ENCODE results near the gene C1RL. TPM values are rescaled to one million over a fixed set of nuclear protein-coding genes. Genes with fewer than 3 reads are reported as not detected.
A peak's percentile ranks its signal among the peaks of the same experiment; 100 is the strongest.
"Not testable (repeated sequence)": the region's sequence is repeated elsewhere in the genome, so short reads cannot be mapped to it uniquely, and the experiment has no call there.

C1RL gene
- polyA plus RNA-seq, 12 donors = 8.6 to 38.7 (median 12.8) TPM; not detected in 1

GRCh38 chr12:7117670-7118069 is 8.7 kb upstream of the C1RL start:
- no peak for DNase-seq

GRCh38 chr12:7116916-7117315 is 7.9 kb upstream of the C1RL start:
- DNase-seq = no peak

- DNase-seq = no peak
These were observed 7.2 kb upstream of the C1RL start for GRCh38 chr12:7116196-7116595.

DNA sequence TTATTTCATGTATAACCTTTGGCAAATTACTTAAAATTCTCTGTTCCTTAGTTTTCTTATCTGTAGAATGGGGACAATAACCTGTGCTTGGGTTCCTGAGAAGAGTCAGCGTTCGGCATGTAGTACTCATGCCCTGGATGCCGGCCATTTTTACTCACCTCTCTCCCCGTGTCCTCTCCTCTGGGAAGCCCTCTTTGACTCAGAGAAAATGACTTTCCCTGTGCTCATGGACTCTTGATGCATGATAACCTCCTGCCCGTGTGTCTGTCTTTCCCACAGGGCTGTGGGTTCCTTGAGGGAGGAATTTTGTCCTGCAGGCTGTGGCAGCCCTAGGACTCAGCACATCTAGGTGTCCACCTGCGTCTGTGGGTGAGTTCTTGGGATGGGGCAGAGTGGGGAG is 5.8 kb upstream of the C1RL start:
- no peak for DNase-seq

- no peak for DNase-seq
These were observed 5.0 kb upstream of the C1RL start for GRCh38 chr12:7114008-7114407.

GRCh38 chr12:7113389-7113871 is 4.4 kb upstream of the C1RL start:
- peak; percentile 56 for DNase-seq

DNA sequence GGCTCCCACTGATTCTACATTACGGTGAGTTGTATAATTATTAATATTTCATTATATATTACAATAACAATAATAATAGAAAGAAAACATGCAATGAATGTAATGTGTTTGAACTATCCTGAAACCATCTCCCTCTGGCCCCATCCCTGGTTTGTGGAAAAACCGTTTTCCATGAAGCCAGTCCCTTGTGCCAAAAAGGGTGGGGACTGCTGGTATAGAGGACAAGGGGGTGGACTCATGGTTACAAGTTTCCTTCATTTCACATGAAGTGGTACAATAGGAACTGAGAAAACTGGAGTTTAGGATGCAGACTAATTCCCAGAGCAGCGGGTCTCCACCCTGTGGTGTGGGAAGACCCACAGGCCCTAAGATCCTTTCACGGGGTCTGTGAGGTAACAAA is 3.0 kb upstream of the C1RL start:
- DNase-seq = peak; percentile 83

DNA sequence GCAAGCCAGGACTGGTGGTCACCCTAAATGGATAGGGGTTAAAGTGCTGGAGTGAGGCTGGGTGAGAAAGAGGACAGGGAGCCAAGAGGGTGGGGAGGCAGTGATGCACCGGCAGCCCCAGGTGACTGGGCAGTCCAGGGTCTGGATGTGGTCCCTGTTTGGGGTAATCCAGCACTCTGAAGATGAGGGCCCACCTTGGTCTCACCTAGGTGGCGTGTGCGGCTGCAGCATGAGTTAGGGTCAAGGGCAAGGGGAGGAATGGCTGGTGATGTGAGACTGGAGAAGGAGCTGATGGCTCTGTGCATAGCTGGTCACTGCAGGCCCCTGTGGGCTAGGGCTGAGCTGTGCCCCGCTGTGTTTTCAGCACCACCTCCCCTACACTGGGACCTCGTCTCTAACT is 1.6 kb upstream of the C1RL start:
- no peak for DNase-seq

GRCh38 chr12:7109572-7109920 is 532 bp upstream of the C1RL start:
- no peak for DNase-seq

- DNase-seq = peak; percentile 63
These were observed 815 bp downstream of the C1RL start for GRCh38 chr12:7108003-7108795.

GRCh38 chr12:7107636-7108002 is 1.4 kb downstream of the C1RL start:
- DNase-seq = no peak

GRCh38 chr12:7107181-7107580 is 1.8 kb downstream of the C1RL start:
- DNase-seq = not testable (repeated sequence)

GRCh38 chr12:7106082-7106481 is 2.9 kb downstream of the C1RL start:
- no peak for DNase-seq

GRCh38 chr12:7103837-7104584 is 5.0 kb downstream of the C1RL start:
- DNase-seq = no peak

DNA sequence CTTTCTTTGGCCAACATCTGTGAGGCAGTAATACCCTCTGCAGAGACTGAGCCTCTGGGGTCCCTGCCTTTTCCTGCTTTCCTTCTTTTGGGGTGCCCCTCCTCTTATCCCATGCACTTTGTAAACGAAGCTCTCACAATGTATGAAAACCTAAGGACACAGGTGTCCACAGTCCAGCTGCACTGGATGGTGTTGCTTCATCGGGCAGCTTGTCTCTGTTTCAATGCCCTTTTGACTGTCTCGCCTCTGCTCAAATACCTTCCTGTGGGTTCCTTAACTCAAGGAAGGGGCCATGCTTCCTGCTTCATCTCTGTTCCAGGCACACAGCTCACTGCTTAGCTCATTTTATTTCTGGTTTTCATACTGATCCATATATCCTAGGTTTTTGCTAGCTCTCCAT is 6.4 kb downstream of the C1RL start:
- DNase-seq = no peak

DNA sequence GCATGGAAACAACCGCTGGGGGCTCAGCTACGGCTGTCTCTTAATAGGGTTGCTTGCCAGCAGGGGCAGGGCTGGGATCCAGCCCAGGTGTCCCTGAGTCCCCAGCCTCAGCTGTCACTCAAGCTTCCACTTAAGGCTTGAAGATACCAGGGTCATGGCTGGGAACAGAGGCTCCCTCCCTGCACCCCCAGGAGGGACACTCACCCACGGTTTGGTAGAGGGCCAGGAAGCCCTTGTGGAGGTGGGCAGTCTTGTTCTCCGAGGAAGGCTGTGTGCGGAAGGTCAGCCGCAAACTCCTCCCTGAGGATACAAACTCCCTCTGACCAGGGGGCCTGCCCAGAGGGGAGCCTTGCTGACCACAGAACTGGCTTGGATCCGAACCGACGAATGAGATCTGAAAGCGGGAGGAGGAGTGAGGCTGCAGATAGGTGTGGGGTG is 7.3 kb downstream of the C1RL start:
- DNase-seq = no peak

DNA sequence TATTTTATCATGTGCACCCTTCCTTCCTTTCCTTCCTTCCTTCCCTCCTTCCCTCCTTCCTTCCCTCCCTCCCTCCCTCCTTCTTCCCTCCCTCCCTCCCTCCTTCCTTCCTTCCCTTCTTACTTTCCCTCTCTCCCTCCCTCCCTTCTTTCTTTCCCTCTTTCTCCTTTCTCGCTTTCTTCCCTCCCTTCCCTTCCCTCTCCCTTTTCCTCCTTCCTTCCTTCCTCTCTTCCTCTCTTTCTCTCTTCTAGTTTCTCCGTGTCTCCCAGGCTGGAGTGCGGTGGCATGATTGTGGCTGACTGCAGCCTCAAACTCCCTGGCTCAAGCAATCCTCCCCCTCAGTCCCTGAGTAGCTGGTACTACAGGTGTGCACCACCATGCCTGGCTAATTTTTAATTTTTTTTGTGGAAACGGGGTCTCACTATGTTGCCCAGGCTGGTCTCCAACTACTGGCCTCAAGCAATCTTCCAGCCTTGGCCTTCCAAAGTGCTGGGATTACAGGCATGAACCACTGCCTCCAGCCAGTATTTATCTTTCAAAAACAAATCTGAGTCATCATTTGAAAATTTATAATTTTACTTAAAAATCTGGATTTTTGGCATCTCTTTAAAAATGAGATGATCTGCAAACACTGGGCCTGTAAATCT is 7.8 kb downstream of the C1RL start:
- DNase-seq = no peak

DNA sequence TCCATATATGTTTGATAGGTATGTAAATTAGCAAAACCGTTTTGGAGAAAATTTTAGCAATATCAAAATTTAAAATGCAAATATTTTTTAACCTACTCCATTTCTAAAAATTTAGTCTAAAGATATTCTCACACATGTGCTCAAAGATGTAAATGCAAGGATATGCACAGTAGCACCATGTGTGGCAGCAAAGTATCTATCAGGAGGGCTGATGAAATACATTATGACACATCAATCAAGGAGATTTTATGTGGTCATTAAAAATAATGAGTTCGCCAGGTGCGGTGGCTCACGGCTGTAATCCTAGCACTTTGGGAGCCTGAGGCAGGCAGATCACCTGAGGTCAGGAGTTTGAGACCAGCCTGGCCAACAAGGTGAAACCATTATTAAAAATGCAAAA is 8.8 kb downstream of the C1RL start:
- no peak for DNase-seq

DNA sequence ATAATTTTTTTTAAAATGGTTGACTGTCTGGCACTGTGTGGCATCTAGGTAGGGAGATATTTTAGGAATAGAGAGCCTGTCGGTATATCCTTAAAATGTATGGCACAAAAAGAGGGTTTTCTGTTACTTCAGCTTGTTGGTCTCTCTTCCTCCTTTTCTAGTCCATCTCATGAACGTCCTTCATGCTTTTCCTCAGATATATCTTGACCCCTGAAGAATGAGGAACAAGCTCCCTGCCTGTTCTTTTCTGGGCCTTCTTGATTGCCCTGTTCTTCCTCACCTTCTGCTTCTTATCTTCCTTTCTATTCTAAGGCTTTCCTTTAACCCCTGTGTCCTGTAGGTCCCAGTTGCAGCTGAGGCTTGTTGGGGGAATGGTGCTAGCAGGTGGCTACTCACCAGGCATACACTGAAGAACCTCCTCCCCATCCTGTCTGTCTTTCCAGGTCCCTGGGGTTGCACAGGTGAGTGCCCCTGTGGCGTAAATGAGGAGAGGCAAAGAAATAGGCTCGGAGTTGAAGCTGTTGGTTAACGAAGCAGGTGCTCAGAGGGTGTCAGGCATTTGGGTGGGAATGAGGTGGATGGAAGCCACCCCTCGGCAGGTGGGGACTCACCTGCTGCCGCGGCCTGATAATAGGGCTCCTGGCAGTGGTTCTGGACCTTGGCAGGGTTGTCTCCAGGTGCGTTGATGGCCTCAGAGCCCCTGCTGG is 9.6 kb downstream of the C1RL start:
- DNase-seq = no peak

DNA sequence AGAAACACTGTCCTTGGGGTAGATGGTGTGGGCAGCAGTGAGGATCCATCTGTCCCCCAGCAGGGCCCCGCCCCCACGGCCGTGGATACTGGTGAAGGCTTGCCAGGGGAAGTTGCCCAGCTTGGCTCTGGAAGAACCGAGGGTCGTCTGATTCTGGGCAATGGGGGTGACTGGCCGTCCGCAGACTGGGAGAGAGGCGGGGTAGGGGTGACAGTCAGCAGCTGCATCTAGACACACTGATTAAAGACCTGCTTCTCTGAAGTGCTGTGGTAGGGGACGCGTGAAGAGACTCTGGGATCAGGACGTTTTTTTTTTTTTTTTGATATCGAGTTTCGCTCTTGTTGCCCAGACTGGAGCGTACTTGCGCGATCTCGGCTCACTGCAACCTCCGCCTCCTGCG is 12.0 kb downstream of the C1RL start:
- DNase-seq = no peak

GRCh38 chr12:7096006-7096932 is 12.7 kb downstream of the C1RL start:
- DNase-seq = no peak
